ENCODE data around the gene RBCK1.

GRCh38 chr20:438571-439469 is 30.7 kb downstream of the RBCK1 start:
- TF ChIP-seq, protein P1, sequence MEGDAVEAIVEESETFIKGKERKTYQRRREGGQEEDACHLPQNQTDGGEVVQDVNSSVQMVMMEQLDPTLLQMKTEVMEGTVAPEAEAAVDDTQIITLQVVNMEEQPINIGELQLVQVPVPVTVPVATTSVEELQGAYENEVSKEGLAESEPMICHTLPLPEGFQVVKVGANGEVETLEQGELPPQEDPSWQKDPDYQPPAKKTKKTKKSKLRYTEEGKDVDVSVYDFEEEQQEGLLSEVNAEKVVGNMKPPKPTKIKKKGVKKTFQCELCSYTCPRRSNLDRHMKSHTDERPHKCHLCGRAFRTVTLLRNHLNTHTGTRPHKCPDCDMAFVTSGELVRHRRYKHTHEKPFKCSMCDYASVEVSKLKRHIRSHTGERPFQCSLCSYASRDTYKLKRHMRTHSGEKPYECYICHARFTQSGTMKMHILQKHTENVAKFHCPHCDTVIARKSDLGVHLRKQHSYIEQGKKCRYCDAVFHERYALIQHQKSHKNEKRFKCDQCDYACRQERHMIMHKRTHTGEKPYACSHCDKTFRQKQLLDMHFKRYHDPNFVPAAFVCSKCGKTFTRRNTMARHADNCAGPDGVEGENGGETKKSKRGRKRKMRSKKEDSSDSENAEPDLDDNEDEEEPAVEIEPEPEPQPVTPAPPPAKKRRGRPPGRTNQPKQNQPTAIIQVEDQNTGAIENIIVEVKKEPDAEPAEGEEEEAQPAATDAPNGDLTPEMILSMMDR (IDR thresholded peaks at IDR 0.05; ENCODE audit: poor library complexity, severe bottlenecking): no peak
- TF ChIP-seq EZH2 (IDR thresholded peaks at IDR 0.05; ENCODE audit: borderline replicate concordance, insufficient read depth, low read length, poor library complexity, severe bottlenecking): no peak

Measured in neural cell (in vitro differentiated cells).